RWPE1 (cell line): ENCODE results near the gene SPOCK1.

ENCODE experiments used
- CTCF ChIA-PET: fragments of 350-600 bp; sonication (Branson Sonifier 250); formaldehyde crosslinking; extraction: SDS; loops from one replicate; lab custom pipeline; 2021; lab: Yijun Ruan, JAX
- POLR2A ChIA-PET: fragments of 400-600 bp; formaldehyde crosslinking; extraction: SDS; loops from one replicate; lab custom pipeline; 2020; ENCODE audit warnings: antibody characterized with exemption; ENCODE audit not compliant: low non-redundant PET; lab: Yijun Ruan, JAX
- DNase-seq: peaks from one replicate; pipeline ENCODE4 v3.0.0; 2012; ENCODE audit warnings: low spot score
- H3K27ac ChIP-seq: fragments of 450-650 bp; 2 replicates; pipeline ENCODE4 v1.5.1; 2017
- TF ChIP-seq, protein P1 (sequence below): fragments of 450-650 bp; conservative IDR thresholded peaks from 2 replicates; pipeline ENCODE4 v1.5.1; 2017; ENCODE audit warnings: low read depth, mild to moderate bottlenecking

SPOCK1 gene

DNA sequence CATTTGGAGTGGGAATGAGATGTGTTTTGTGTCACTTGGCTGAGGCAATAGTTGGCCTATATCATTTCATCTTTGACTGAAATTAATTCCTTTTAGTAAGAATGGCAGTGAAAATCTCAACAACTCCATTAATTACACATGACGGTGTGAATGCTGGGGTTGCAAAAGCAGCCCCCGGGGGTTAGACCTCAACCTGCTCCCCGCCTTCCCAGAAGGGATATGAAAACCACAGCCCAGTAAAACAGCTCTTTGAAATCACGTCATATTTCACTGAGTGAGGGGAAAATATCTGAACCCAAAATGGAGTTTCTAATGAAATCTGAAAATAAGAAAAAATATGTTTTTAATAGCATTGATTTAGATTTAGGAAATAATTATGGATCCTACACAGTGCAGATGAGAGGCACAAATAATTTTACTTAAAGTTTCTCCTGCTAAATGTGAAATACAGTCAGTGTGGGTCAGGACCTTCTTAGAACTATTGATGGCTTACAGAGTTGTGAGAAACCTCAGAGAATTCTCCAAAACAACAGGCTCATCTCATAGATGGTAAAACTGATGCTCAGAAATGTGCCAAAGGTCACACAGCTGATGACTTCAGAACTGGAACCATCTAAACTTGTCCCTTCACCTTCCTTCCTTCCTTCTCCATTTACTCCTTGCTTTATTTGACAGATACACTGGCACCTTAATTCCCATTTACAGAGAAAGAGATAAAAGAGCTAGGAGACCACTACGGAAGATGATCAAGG lies 96.5 kb downstream of the SPOCK1 start:
- TF ChIP-seq, protein P1, sequence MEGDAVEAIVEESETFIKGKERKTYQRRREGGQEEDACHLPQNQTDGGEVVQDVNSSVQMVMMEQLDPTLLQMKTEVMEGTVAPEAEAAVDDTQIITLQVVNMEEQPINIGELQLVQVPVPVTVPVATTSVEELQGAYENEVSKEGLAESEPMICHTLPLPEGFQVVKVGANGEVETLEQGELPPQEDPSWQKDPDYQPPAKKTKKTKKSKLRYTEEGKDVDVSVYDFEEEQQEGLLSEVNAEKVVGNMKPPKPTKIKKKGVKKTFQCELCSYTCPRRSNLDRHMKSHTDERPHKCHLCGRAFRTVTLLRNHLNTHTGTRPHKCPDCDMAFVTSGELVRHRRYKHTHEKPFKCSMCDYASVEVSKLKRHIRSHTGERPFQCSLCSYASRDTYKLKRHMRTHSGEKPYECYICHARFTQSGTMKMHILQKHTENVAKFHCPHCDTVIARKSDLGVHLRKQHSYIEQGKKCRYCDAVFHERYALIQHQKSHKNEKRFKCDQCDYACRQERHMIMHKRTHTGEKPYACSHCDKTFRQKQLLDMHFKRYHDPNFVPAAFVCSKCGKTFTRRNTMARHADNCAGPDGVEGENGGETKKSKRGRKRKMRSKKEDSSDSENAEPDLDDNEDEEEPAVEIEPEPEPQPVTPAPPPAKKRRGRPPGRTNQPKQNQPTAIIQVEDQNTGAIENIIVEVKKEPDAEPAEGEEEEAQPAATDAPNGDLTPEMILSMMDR = no peak
- ChIA-PET POLR2A (no interaction called here), CTCF (no interaction called here)
- no peak for DNase-seq
- H3K27ac ChIP-seq = no peak overlapping the region

- ChIA-PET CTCF (interaction anchor here (0.6 kb wide), 1 partner anchor 581 kb away, joined by 3 read pairs; no protein-coding TSS in a partner anchor), POLR2A (no interaction called here)
- no peak for DNase-seq
- TF ChIP-seq, protein P1 = no peak
- no peak overlapping the region for H3K27ac ChIP-seq
Observed at GRCh38 chr5:137401946-137402345, 97.2 kb downstream of the SPOCK1 start.

DNA sequence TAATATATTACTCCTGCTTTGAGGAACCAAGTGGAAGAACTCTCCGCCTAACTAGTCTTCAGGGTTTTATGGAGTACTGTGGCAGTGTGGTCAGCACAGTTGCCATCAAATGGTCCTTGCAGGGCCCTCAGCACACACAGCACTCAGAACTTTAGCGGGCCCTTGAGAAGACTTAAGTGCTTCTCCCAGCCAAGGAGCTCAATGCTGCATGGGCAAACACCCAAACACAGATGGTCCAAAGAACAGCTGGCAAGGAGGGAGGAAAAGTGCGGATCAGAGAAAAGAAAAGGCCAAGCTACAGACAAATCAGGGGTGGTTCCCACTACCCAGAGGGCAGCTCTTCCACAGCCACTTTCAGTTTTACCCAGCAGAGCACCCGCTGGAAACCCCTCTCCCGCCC lies 98.6 kb downstream of the SPOCK1 start:
- POLR2A ChIA-PET = no interaction called here
- DNase-seq = no peak
- TF ChIP-seq, protein P1 = no peak
- no peak overlapping the region for H3K27ac ChIP-seq
- CTCF ChIA-PET = interaction anchor here (0.5 kb wide), 1 partner anchor 26 kb away, joined by 3 read pairs; no protein-coding TSS in a partner anchor

DNA sequence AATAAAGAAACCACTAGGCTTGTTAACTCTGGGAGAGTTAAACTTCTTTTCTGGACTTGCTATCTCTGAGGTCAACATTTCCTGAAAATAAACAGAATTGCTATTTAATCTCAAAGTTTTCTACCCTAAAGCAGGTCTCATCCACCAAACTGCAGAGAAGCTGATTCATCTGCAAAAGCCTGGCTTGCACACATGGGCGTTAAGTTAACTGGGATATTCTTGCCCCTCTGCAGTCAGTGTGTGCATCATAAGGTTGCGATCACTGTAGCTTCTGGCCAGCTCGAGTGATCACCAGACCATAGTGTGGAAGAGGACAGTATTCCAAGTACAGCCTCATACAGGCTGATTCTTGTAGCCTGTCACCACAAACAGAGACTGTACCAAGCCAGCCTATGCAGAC lies 99.2 kb downstream of the SPOCK1 start:
- TF ChIP-seq, protein P1 = no peak
- POLR2A ChIA-PET = no interaction called here
- H3K27ac ChIP-seq = no peak overlapping the region
- no peak for DNase-seq
- CTCF ChIA-PET = interaction anchor here (0.5 kb wide), 1 partner anchor 25 kb away, joined by 3 read pairs; no protein-coding TSS in a partner anchor

GRCh38 chr5:137398751-137399150 lies 100.4 kb downstream of the SPOCK1 start:
- POLR2A ChIA-PET = no interaction called here
- H3K27ac ChIP-seq = no peak overlapping the region
- TF ChIP-seq, protein P1 = no peak
- CTCF ChIA-PET = no interaction called here
- DNase-seq = no peak

DNA sequence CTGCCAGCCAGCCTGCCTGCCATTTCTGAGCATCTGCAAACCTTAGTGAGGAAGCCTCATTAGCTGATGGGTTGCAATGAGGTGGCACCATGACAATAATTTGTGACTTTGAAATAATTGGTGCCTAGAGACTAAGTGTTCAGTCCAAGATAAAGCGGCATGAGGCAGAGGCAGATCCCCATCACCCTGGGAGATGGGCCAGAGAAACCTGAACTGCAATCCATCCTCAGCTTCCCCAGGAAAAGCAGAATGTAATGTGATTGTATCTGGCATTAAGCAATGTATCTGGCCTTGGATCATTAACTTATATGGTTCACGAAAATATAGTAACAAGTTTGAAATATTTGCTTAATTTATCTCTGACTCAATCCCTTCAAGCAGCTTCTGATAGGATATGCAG lies 101.0 kb downstream of the SPOCK1 start:
- ChIA-PET POLR2A (no interaction called here), CTCF (no interaction called here)
- no peak for DNase-seq
- no peak overlapping the region for H3K27ac ChIP-seq
- TF ChIP-seq, protein P1 = no peak
